ENCODE measurements around the gene SLC13A4. TPM values are rescaled to one million over a fixed set of nuclear protein-coding genes. Genes with fewer than 3 reads are reported as not detected.

The SLC13A4 gene
- total and polyA plus RNA-seq, 2 of the 4 experiments (the other 2 are of a cell fraction), result 0.10 TPM; not detected in 1

DNA sequence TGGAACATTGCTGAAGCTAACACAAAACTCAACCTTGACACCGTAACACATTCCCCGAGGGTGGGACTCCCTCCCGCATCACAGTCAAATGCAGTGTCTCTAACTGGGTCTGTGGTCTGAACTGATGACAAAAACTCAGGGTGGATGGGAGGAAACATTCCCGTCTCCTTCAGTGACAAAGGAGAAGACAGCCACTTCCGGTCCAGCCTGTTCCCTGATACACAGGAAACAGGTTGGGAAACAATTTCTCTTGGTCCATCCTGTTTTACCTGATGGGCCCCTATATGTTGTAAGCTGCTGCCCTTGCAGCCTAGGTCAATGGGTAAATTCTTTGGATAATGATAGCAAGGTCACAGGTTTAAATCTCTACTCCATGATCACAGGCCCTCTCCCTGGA is 20.4 kb downstream of the SLC13A4 start:
- Histone ChIP-seq H3K27me3 (ENCODE audit: control insufficient read depth, insufficient read depth, low read length) (no peaks in the 10 kb centered on the region), H2BK5ac (ENCODE audit: low read depth, low read length, poor library complexity, severe bottlenecking) (no peak overlapping the region), H3K18ac (ENCODE audit: low read depth, low read length) (peak overlapping the region; percentile 2; the same call in 1 of the 2 replicates), H4K20me1 (ENCODE audit: insufficient read depth, low read length) (no peaks in the 10 kb centered on the region), H4K5ac (ENCODE audit: low read depth, low read length) (peak overlapping the region; percentile 76), H3K9me1 (ENCODE audit: insufficient read depth, low read length) (peaks cover 27% of the 10 kb centered on the region), H3K4me1 (ENCODE audit: control insufficient read depth, insufficient read depth, low read length) (peaks cover 10% of the 10 kb centered on the region), H3K14ac (replicated peaks; ENCODE audit: low read depth, low read length) (0 out of 2 replicates have a peak overlapping the region, but pooled peaks have one; percentile 12), H3K9ac (ENCODE audit: low read depth, low read length) (no peak overlapping the region), H2AK5ac (ENCODE audit: low read depth, low read length) (peak overlapping the region; percentile 25; the same call in 1 of the 2 replicates), H2BK20ac (ENCODE audit: low read depth, low read length) (no peak overlapping the region), H3K27ac (ENCODE audit: insufficient read depth, low read length) (peak overlapping the region; percentile 7; the same call in 1 of the 2 replicates), H3K4me2 (ENCODE audit: low read depth, low read length) (no peak overlapping the region), H4K91ac (ENCODE audit: insufficient read depth, low read depth, low read length) (peak overlapping the region; percentile 0; the same call in 1 of the 2 replicates), H3K36me3 (ENCODE audit: control insufficient read depth, insufficient read depth, low read length) (no peaks in the 10 kb centered on the region), H3K4ac (ENCODE audit: low read depth, low read length) (peak overlapping the region; percentile 23), H2AK9ac (replicated peaks; ENCODE audit: low read depth, low read length, poor library complexity) (no peak overlapping the region), H3K9me3 (ENCODE audit: control insufficient read depth, insufficient read depth, low read length) (no peaks in the 10 kb centered on the region), H2BK15ac (ENCODE audit: low read depth, low read length) (peak overlapping the region; percentile 45; the same call in 1 of the 3 replicates), H4K8ac (ENCODE audit: low read depth in 2 of 2, low read length in 2 of 2) (no peak overlapping the region), H2AFZ (replicated peaks; ENCODE audit: low read length, poor library complexity) (no peak overlapping the region), H2BK120ac (ENCODE audit: low read depth, low read length) (no peak overlapping the region; the same call in 1 of the 2 replicates), H3K79me1 (ENCODE audit: low read depth in 1 of 2, low read length in 2 of 2) (no peaks in the 10 kb centered on the region; a peak in 1 of 4 replicates), H3K56ac (ENCODE audit: extremely low read depth, insufficient read depth, low read length) (no peak overlapping the region), H3K23ac (ENCODE audit: low read depth, low read length) (no peak overlapping the region), H3K4me3 (ENCODE audit: insufficient read depth, low read depth, low read length) (no peak overlapping the region)
- WGBS, 2 experiments (ENCODE audit: extremely low coverage in 2 of 2, insufficient read length in 1 of 2), result 100% methylated on average over 2 of the region's 5 CpGs; no CpG with 5 or more reads in 1 of the 2 experiments
- POLR2A ChIA-PET (ENCODE audit: unreplicated experiment), result no interaction called here
- dilution Hi-C loops (cut with HindIII; ENCODE audit: low sequenced_read_pairs, unreplicated experiment) (no loop called here), in situ Hi-C loops (cut with MboI; ENCODE audit: low sequenced_read_pairs) (no loop called here), intact Hi-C loops (cut with micrococcal nuclease) (no loop called here)
- TF ChIP-seq CEBPB (IDR thresholded peaks at IDR 0.05; ENCODE audit: low read depth, low read length), result no peak
- no peak for DNase-seq
- ATAC-seq (ENCODE audit: low read depth), result no peak
- BruUV-seq (replicated peaks), result no TSS peak
- CTCF ChIA-PET, result no interaction called here

All from IMR-90 (cell line).